Embryonic facial prominence (tissue), 1 donor: ENCODE data around the gene CA4.
"Not testable (repeated sequence)": the region's sequence is repeated elsewhere in the genome, so short reads cannot be mapped to it uniquely, and the experiment has no call there.

Experiments used
- DNase-seq: peaks from one replicate; pipeline ENCODE4 v3.0.0-alpha.2; 2016; ENCODE audit errors: extremely low spot score

Gene CA4

GRCh38 chr17:60174767-60175166 lies 25.0 kb downstream of the CA4 start:
- DNase-seq, result not testable (repeated sequence)

DNA sequence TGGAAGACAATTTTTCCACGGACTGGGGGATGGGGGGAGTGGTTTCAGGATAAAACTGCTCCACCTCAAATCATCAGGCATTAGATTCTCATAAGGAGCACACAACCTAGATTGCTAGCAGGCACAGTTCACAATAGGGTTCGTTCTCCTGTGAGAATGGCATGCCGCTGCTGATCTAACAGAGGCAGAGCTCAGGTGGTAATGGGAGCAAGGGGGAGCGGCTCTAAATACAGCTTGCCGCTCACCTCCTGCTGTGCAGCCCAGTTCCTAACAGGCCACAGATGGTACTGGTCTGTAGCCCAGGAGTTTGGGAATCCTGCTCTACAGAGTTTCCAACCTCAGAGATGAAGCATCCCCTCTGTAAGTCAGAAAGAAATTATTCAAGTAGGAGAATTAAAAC lies 27.0 kb downstream of the CA4 start:
- DNase-seq, result not testable (repeated sequence)

DNA sequence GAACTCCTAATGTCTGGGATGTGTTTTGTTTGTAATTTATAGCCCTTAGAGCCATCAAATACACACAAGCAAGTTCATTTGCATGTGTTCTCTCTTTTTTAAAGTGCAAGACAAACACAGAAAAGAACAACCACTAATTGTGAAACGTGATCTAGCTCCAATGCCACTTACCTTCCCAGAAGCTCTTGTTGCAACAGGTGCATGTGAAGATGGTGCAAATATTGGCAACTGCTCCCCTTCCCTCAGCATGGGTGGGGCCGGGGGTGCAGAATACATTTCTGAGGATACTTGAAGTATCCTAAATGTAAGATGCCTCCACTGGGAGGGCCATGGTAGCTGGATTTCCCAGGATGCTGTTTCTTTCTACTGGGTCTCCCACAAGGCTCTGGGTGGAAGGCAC lies 28.4 kb downstream of the CA4 start:
- DNase-seq, result not testable (repeated sequence)

GRCh38 chr17:60180380-60180779 lies 30.6 kb downstream of the CA4 start:
- not testable (repeated sequence) for DNase-seq

- not testable (repeated sequence) for DNase-seq
Observed at GRCh38 chr17:60186372-60186771, 36.6 kb downstream of the CA4 start.

- DNase-seq, result not testable (repeated sequence)
Observed at GRCh38 chr17:60186846-60187745, 37.3 kb downstream of the CA4 start.

- DNase-seq, result no peak
Observed at GRCh38 chr17:60188759-60189158, 39.0 kb downstream of the CA4 start.

- DNase-seq, result not testable (repeated sequence)
Observed at GRCh38 chr17:60190032-60190431, 40.3 kb downstream of the CA4 start.

GRCh38 chr17:60193032-60193431 lies 43.3 kb downstream of the CA4 start:
- DNase-seq, result not testable (repeated sequence)

DNA sequence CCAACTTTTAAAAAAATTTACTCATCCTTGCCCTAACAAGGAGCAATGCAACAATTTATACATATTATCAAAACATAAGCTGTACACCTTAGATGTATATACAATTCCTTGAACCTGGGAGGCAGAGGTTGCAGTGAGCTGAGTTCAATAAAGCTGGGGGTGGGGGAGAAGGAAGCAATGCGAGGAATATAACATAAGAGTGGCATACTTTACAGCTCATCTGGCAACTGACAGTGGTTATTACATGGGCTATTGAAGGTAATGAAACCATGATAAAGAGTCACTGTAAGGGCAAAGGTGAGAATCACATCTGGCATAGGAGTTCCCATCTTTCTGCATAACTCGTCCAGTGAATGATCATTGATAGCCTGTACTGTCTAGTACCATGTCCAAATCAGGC lies 43.7 kb downstream of the CA4 start:
- no peak for DNase-seq

- not testable (repeated sequence) for DNase-seq
Observed at GRCh38 chr17:60194141-60194540, 44.4 kb downstream of the CA4 start.

DNA sequence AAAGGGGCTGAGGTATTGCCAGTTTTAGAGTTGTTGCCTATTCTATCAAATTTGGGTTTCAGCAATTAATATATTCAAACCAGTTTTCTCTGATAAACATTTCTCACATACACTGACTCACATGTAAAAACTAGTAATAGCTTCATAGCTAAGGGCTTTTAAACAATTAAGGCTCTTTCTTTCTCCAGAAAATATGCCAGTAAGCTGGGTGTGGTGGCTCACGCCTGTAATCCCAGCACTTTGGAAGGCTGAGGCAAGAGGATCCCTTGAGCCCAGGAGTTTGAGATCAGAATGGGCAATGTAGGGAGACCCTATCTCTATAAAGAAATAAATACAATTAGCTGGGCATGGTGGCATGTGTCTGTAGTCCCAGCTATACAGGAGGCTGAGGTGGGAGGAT lies 48.9 kb downstream of the CA4 start:
- DNase-seq, result not testable (repeated sequence)

DNA sequence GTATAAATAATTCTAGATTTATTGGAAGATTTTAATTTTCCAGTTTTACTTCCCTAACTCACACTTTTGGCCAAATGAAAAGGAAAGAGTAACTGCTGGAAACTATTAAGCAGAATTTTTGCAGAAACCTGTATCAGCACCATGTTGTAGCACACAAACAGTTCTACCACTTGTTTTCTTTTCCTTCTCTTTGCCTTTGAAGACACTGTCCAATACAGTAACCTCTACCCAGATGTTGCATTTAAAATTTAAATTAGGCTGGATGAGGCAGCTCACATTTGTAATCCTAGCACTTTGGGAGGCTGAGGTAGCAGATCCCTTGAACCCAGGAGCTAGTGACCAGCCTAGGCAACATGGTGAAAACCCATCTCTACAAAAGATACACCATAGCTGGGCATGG lies 56.0 kb downstream of the CA4 start:
- not testable (repeated sequence) for DNase-seq

DNA sequence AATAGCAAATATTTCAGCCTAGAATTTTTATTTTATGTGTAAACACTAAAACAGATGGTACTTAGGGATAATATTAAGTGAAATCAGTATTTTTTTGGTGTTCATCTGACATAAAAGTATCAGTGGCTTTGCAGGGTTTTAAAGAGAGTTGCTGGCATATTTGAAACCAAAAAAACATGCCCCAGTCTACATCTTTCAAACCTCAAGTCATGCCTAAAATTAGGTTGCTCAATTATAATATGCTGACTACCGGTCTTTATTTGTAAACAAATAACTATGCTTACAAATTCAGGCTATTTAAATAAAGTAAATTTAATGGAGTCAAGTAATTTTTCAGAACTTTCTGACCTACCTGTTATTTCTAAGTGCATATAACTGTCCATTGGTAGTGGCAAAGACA lies 58.5 kb downstream of the CA4 start:
- not testable (repeated sequence) for DNase-seq
